Neural crest cell (in vitro differentiated cells): ENCODE results near the gene ENO2. TPM values are rescaled to one million over a fixed set of nuclear protein-coding genes. Genes with fewer than 3 reads are reported as not detected.

ENCODE experiments used
- DNase-seq: peaks from one replicate; pipeline ENCODE4 v3.0.0; 2021; ENCODE audit warnings: low read depth, mixed read lengths, low spot score
- H3K27ac Mint-ChIP-seq: one replicate; pipeline ENCODE4 v1.8.0; 2021; ENCODE audit warnings: mild to moderate bottlenecking, mixed read lengths; ENCODE audit not compliant: unreplicated experiment
- H3K27me3 Mint-ChIP-seq: 2 replicates; pipeline ENCODE4 v1.8.0; 2021; ENCODE audit warnings: low read depth, mild to moderate bottlenecking, mixed read lengths
- H3K36me3 Mint-ChIP-seq: 2 replicates; pipeline ENCODE4 v1.8.0; 2021; ENCODE audit warnings: low read depth, mild to moderate bottlenecking, mixed read lengths
- H3K4me1 Mint-ChIP-seq: 2 replicates; pipeline ENCODE4 v1.8.0; 2021; ENCODE audit warnings: mixed read lengths
- H3K4me3 Mint-ChIP-seq: one replicate; pipeline ENCODE4 v1.8.0; 2021; ENCODE audit warnings: mild to moderate bottlenecking, mixed read lengths
- H3K9me3 Mint-ChIP-seq: 2 replicates; pipeline ENCODE4 v1.8.0; 2021; ENCODE audit warnings: mixed read lengths
- total RNA-seq: library from RNA; stranded (reverse); gene quantifications from 2 replicates; pipeline ENCODE4 v1.2.1, GENCODE V29; 2021
- TF ChIP-seq, protein P1 (sequence below): fragments of 200-600 bp; sonication (generic); conservative IDR thresholded peaks from 2 replicates; pipeline ENCODE4 v1.5.0; 2021; ENCODE audit warnings: antibody characterized with exemption, mild to moderate bottlenecking

Gene ENO2
- total RNA-seq, 1 donor from 2014 or later: 68.4 TPM

DNA sequence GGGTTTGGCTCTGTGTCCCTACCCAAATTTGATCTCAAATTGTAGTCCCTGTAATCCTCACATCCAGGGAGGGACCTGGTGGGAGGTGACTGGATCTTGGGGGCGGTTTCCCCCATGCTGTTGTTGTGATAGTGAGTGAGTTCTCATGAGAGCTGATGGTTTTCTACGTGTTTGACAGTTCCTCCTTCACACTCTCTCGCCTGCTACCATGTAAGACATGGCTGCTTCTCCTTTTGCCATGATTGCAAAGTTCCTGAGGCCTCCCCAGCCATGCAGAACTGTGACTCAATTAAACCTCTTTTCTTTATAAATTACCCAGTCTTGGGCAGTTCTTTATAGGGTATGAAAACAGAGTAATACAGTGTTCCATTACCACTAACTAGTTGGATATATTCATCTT lies 20.1 kb upstream of the ENO2 start:
- Mint-ChIP-seq H3K4me3 (no peak overlapping the region), H3K27ac (no peak overlapping the region), H3K4me1 (peaks cover 20% of the 10 kb centered on the region), H3K9me3 (peaks cover 4% of the 10 kb centered on the region), H3K36me3 (peaks cover 2% of the 10 kb centered on the region), H3K27me3 (no peaks in the 10 kb centered on the region)
- DNase-seq: no peak
- TF ChIP-seq, protein P1, sequence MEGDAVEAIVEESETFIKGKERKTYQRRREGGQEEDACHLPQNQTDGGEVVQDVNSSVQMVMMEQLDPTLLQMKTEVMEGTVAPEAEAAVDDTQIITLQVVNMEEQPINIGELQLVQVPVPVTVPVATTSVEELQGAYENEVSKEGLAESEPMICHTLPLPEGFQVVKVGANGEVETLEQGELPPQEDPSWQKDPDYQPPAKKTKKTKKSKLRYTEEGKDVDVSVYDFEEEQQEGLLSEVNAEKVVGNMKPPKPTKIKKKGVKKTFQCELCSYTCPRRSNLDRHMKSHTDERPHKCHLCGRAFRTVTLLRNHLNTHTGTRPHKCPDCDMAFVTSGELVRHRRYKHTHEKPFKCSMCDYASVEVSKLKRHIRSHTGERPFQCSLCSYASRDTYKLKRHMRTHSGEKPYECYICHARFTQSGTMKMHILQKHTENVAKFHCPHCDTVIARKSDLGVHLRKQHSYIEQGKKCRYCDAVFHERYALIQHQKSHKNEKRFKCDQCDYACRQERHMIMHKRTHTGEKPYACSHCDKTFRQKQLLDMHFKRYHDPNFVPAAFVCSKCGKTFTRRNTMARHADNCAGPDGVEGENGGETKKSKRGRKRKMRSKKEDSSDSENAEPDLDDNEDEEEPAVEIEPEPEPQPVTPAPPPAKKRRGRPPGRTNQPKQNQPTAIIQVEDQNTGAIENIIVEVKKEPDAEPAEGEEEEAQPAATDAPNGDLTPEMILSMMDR: no peak

DNA sequence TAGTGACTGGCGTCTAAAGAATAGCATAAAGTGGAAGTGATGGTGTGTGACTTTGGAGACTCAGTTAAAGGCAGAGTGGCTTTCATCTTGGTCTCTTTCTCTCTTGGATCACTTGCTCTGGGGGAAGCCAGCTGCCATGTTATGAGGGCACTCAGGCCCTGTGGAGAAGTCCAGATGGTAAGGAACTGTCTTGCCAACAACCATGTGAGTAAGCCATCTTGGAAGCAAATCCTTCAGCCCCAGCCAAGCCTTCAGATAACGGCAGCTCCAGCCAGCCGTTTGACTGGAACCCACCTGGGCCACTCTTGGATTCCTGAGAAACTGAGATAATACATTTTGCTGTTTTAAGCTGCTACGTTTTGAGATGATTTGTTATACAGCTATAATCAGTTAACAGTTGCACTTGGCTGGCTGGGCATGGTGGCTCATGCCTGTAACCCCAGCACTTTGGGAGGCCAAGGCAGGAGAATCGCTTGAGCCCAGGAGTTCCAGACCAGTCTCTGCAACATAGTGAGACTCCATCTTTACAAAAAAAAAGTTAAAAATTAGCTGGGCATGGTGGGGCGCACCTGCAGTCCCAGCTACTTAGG lies 17.4 kb upstream of the ENO2 start:
- peaks cover 10% of the 10 kb centered on the region for H3K4me1 Mint-ChIP-seq
- no peaks in the 10 kb centered on the region for H3K36me3 Mint-ChIP-seq
- DNase-seq: no peak
- no peak overlapping the region for H3K4me3 Mint-ChIP-seq
- H3K9me3 Mint-ChIP-seq: peaks cover 4% of the 10 kb centered on the region
- H3K27ac Mint-ChIP-seq: no peak overlapping the region
- TF ChIP-seq, protein P1: no peak
- H3K27me3 Mint-ChIP-seq: no peaks in the 10 kb centered on the region

DNA sequence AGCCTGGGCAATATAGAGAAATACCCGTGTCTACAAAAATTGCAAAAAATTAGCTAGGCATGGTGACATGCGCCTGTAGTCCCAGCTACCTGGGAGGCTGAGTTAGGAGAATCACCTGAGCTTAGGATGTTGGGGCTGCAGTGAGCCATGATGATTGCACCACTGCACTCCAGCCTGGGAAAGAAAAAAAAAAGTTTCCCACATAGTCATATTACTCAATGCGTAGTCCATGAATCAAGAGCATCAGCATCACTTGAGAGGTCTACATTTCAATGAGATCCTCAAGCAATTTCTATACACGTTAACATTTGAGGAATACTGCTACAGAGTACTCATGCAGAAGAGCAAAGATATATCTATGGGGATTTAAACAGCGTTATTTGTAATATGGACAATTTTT lies 15.0 kb upstream of the ENO2 start:
- Mint-ChIP-seq H3K36me3 (no peaks in the 10 kb centered on the region), H3K9me3 (peaks cover 4% of the 10 kb centered on the region), H3K4me1 (peaks cover 5% of the 10 kb centered on the region)

DNA sequence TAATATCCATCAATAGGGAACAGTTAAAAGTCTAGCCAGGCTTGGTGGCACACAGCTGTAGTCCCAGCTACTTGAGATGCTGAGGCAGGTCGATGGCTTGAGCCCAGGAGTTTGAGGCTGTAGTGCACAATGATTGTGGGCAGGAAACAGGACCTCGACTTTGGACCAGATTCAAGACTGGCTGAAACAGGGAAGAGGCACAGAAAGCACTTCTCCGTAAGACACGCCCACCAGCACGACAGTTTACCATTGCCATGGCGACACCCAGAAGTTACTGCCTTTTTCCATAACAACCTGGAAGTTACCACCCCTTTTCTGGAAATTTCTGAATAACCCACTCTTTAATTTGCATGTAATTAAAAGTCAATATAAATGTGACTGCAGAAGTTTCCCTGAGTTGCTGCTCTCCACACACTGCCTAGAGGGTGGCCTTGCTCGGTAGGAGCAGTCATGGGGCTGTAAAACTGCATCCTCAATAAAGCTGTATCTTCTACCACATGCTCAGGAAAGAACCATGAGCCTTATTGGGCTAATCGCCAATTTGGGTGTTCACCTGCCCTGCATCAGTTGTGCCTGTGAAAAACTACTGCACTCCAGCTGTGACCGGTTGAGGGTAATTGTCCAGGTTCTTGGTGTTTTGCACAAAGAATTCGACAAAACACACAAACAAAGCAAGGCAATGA lies 14.4 kb upstream of the ENO2 start:
- H3K4me1 Mint-ChIP-seq: peaks cover 5% of the 10 kb centered on the region
- H3K9me3 Mint-ChIP-seq: peaks cover 4% of the 10 kb centered on the region
- no peak for DNase-seq
- TF ChIP-seq, protein P1: no peak
- no peaks in the 10 kb centered on the region for H3K27me3 Mint-ChIP-seq
- H3K4me3 Mint-ChIP-seq: no peak overlapping the region
- H3K27ac Mint-ChIP-seq: no peak overlapping the region
- H3K36me3 Mint-ChIP-seq: no peaks in the 10 kb centered on the region

More for the DNA sequence above, 15.0 kb upstream of the ENO2 start:
- H3K27me3 Mint-ChIP-seq: no peaks in the 10 kb centered on the region
- no peak overlapping the region for H3K4me3 Mint-ChIP-seq
- DNase-seq: no peak
- TF ChIP-seq, protein P1: no peak
- H3K27ac Mint-ChIP-seq: no peak overlapping the region

DNA sequence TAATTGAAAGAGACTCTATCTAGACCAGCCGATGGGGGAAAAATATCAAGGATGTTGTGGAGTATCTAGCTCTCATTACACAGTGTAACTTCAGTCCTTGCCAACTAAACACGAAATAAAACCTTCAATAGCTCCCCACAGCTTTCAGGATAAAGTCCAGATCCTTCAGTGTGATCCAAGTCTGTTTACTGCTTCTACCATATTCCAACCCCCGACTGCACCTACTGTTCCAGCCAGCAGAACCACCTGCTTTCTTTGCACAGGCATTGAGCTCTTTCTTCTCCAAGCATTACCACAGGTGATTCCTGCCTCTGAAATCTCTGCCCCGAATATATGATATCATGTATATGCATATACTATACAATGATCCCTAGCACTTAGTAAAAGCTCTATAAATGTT lies 11.9 kb upstream of the ENO2 start:
- TF ChIP-seq, protein P1: no peak
- Mint-ChIP-seq H3K4me1 (peaks cover 5% of the 10 kb centered on the region), H3K9me3 (no peaks in the 10 kb centered on the region), H3K36me3 (no peaks in the 10 kb centered on the region), H3K27ac (no peak overlapping the region), H3K4me3 (no peak overlapping the region), H3K27me3 (no peaks in the 10 kb centered on the region)
- DNase-seq: no peak
